Measurements from ENCODE around the gene UBE2R2.
A peak's percentile ranks its signal among the peaks of the same experiment; 100 is the strongest.

UBE2R2 gene

DNA sequence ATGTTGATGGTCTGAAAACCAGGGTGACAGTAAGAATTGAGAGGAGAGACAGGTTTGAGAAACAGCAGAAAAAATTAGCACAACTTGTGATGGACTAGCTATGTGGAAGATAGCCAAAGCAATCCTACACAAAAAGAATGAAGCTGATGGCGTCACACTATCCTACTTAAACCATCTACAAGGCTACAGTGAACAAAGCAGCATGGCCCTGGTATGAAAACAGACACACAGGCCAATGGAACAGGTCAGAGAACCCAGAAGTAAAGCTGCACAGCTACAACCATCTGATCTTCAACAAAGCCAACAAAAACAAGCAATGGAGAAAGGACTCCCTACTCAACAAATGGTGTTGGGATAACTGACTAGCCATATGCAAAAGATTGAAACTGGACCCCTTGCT, 7.5 kb upstream of the UBE2R2 start:
- Histone ChIP-seq H3K27ac (ENCODE audit: low read length) (no peak overlapping the region), H3K4me2 (ENCODE audit: insufficient read depth, low read length) (no peak overlapping the region), H4K20me1 (ENCODE audit: insufficient read depth, low read length) (no peaks in the 10 kb centered on the region), H3K27me3 (ENCODE audit: insufficient read depth, low read length, poor library complexity) (no peaks in the 10 kb centered on the region), H3K79me2 (ENCODE audit: insufficient read depth, low read length) (no peaks in the 10 kb centered on the region), H3K4me1 (ENCODE audit: insufficient read depth, low read length) (peaks cover 3% of the 10 kb centered on the region; the same call in 1 of the 2 replicates), H3K36me3 (ENCODE audit: insufficient read depth, low read length) (no peaks in the 10 kb centered on the region), H3K4me3 (ENCODE audit: low read depth in 1 of 2, low read length in 2 of 2) (no peak overlapping the region), H2AFZ (ENCODE audit: low read depth, low read length) (no peak overlapping the region), H3K9ac (ENCODE audit: low read depth, low read length) (no peak overlapping the region), H3K9me3 (ENCODE audit: insufficient read depth, low read length, severe bottlenecking) (no peaks in the 10 kb centered on the region)
- ATAC-seq (ENCODE audit: insufficient read depth, low read depth) (no peak), DNase-seq (no peak)
- TF ChIP-seq EZH2 (IDR thresholded peaks at IDR 0.05; ENCODE audit: borderline replicate concordance, low read depth, low read length, severe bottlenecking) (no peak), CTCF (IDR thresholded peaks at IDR 0.05; ENCODE audit: borderline replicate concordance, extremely low read depth, low read length, poor library complexity, severe bottlenecking) (no peak)

- no peaks in the 10 kb centered on the region for H3K27me3 ChIP-seq (ENCODE audit: insufficient read depth, low read length, poor library complexity)
- H3K27ac ChIP-seq (ENCODE audit: low read length), result no peak overlapping the region
- H4K20me1 ChIP-seq (ENCODE audit: insufficient read depth, low read length), result peaks cover 6% of the 10 kb centered on the region; the same call in 1 of the 2 replicates
- no peak overlapping the region for H3K9ac ChIP-seq (ENCODE audit: low read depth, low read length)
- TF ChIP-seq CTCF (IDR thresholded peaks at IDR 0.05; ENCODE audit: borderline replicate concordance, extremely low read depth, low read length, poor library complexity, severe bottlenecking) (peak; percentile 43), EZH2 (IDR thresholded peaks at IDR 0.05; ENCODE audit: borderline replicate concordance, low read depth, low read length, severe bottlenecking) (no peak)
- DNase-seq, result no peak
- no peak overlapping the region for H3K4me3 ChIP-seq (ENCODE audit: low read depth in 1 of 2, low read length in 2 of 2)
- no peak for ATAC-seq (ENCODE audit: insufficient read depth, low read depth)
- peaks cover 27% of the 10 kb centered on the region for H3K79me2 ChIP-seq (ENCODE audit: insufficient read depth, low read length)
- H2AFZ ChIP-seq (ENCODE audit: low read depth, low read length), result peak overlapping the region; percentile 32; the same call in 1 of the 2 replicates
- peaks cover 18% of the 10 kb centered on the region for H3K4me1 ChIP-seq (ENCODE audit: insufficient read depth, low read length)
- H3K36me3 ChIP-seq (ENCODE audit: insufficient read depth, low read length), result no peaks in the 10 kb centered on the region; the same call in 1 of the 2 replicates
- no peak overlapping the region for H3K4me2 ChIP-seq (ENCODE audit: insufficient read depth, low read length)
- no peaks in the 10 kb centered on the region for H3K9me3 ChIP-seq (ENCODE audit: insufficient read depth, low read length, severe bottlenecking)
Observed at GRCh38 chr9:33813712-33814641, 3.0 kb upstream of the UBE2R2 start.

- Histone ChIP-seq H3K79me2 (ENCODE audit: insufficient read depth, low read length) (peaks cover 45% of the 10 kb centered on the region), H3K36me3 (ENCODE audit: insufficient read depth, low read length) (peaks cover 1% of the 10 kb centered on the region; the same call in 1 of the 2 replicates), H3K4me1 (ENCODE audit: insufficient read depth, low read length) (peaks cover 35% of the 10 kb centered on the region), H3K4me3 (ENCODE audit: low read depth in 1 of 2, low read length in 2 of 2) (peak overlapping the region; percentile 49 to 99; a peak in 2 of 4 replicates), H3K27ac (ENCODE audit: low read length) (peak overlapping the region; percentile 91), H3K27me3 (ENCODE audit: insufficient read depth, low read length, poor library complexity) (no peaks in the 10 kb centered on the region), H3K9ac (ENCODE audit: low read depth, low read length) (peak overlapping the region; percentile 97), H2AFZ (ENCODE audit: low read depth, low read length) (peak overlapping the region; percentile 97), H3K4me2 (ENCODE audit: insufficient read depth, low read length) (peak overlapping the region; percentile 88), H3K9me3 (ENCODE audit: insufficient read depth, low read length, severe bottlenecking) (no peaks in the 10 kb centered on the region), H4K20me1 (ENCODE audit: insufficient read depth, low read length) (peaks cover 24% of the 10 kb centered on the region)
- TF ChIP-seq CTCF (IDR thresholded peaks at IDR 0.05; ENCODE audit: borderline replicate concordance, extremely low read depth, low read length, poor library complexity, severe bottlenecking) (no peak), EZH2 (IDR thresholded peaks at IDR 0.05; ENCODE audit: borderline replicate concordance, low read depth, low read length, severe bottlenecking) (no peak)
- DNase-seq, result no peak
- no peak for ATAC-seq (ENCODE audit: insufficient read depth, low read depth)
Observed at GRCh38 chr9:33815781-33816180, 1.2 kb upstream of the UBE2R2 start.
